NOMO-1 treated with dmso at 0.1 percent for 144 hours (cell line): ENCODE results near the gene TRIM26.
"Not testable (repeated sequence)": the region's sequence is repeated elsewhere in the genome, so short reads cannot be mapped to it uniquely, and the experiment has no call there.

ENCODE experiments used
- DNase-seq: peaks from one replicate; lab custom pipeline; 2025; ENCODE audit not compliant: unreplicated experiment; lab: John Stamatoyannopoulos, UW

The TRIM26 gene

GRCh38 chr6:30172681-30173080 lies 40.5 kb downstream of the TRIM26 start:
- DNase-seq: no peak

DNA sequence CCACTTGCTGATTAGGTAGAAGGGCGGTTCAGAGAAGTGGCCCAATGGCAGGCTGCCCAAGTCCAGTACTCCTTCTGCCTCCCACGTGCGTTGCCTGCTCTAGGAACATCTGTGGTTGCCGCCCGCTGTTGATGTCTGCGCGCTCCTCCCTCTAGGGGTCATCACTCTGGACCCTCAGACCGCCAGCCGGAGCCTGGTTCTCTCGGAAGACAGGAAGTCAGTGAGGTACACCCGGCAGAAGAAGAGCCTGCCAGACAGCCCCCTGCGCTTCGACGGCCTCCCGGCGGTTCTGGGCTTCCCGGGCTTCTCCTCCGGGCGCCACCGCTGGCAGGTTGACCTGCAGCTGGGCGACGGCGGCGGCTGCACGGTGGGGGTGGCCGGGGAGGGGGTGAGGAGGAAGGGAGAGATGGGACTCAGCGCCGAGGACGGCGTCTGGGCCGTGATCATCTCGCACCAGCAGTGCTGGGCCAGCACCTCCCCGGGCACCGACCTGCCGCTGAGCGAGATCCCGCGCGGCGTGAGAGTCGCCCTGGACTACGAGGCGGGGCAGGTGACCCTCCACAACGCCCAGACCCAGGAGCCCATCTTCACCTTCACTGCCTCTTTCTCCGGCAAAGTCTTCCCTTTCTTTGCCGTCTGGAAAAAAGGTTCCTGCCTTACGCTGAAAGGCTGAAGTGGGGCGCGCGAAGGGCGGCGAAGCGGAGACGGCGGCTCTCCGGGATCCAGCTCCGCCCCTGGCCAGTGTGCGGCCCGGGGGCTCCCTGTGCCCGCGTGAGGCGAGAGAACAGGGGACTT lies 41.3 kb downstream of the TRIM26 start:
- DNase-seq: no peak

DNA sequence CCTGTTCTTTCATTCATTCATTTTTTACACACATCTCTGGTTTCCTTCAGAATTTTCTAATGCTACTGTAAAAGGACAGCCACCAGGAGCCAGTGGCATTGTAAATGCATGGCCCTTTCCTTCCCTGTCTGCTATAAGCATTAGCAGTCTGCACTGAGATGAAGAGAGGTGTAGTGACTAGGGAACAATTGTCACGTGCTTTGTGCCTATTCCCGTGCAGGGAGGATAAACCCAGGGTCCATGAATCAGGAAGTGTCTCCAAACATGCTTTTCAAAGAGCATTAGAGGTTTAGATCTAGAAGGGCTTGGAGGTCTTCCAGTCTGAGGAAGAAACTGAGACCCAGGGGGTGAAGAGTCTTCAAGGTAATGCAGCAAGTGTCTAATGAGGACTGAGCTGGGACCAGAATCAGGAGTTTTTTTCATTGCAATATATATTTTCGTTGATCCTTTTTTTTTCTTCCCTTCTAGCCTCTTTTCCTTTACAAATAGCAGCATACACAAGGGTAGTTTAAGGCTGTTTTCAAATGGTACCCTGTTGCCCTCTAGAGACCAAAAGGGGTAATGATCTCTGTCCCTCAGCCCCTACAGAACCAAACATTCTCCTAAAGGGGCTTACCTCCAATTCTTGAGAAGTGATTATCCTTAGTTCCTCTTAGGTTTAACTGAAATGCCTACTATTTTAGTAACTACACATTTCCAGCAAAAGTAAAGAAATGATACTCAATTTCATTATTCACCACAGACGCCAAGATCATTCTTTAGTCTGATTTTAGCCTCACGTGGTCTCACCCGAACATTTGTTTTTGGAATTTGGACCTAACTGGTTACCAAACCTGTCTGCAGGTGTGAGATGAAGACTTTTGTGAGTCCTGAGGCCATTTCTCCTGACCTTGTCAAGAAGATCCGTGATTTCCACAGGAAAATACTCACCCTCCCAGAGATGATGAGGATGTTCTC lies 43.3 kb downstream of the TRIM26 start:
- peak; percentile 17 for DNase-seq

DNA sequence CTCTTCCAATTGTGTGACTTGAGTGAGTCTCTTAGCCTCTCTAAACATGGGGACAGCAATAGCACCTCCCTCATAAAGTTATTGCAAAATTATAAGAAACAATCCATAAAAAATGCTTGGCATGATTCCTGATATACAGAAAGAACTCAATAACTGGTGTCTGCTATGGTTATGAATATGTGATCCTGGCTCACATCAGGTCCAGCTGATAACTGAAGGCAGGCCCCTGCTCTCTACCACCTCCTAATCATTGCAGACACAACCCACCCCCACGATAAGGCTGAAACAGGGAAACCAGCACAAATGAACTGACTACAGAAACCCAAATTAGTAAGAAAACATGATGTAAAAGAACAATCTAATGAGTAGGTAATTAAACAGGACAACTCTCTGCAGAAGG lies 44.5 kb downstream of the TRIM26 start:
- no peak for DNase-seq

DNA sequence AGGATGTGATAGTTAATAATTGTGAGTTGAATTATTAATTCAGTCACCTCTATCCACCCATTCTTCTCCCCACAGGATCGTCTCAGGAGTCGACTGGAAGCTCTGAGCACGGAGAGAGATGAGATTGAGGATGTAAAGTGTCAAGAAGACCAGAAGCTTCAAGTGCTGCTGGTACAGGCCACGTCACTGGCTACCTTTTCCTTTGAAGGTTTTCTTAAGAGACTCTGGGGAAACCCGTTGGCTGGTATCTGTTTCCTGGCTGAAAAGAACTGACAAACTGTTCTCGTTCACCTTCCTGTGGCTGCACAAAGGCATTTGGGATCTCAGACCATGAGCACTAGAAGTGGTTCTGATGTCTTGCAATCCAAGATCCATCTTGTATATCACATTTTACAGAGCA lies 46.1 kb downstream of the TRIM26 start:
- DNase-seq: no peak

DNA sequence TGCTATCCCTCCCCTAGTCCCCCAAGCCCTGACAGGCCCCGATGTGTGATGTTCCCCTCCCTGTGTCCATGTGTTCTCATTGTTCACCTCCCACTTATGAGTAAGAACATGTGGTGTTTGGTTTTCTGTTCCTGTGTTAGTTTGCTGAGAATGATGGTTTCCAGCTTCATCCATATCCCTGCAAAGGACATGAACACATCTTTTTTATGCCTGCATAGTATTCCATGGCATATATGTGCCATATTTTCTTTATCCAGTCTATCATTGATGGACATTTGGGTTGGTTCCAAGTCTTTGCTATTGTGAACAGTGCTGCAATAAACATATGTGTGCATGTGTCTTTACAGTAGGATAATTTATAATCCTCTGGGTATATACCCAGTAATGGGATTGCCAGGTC lies 48.0 kb downstream of the TRIM26 start:
- DNase-seq: not testable (repeated sequence)

GRCh38 chr6:30164714-30165113 lies 48.5 kb downstream of the TRIM26 start:
- no peak for DNase-seq

DNA sequence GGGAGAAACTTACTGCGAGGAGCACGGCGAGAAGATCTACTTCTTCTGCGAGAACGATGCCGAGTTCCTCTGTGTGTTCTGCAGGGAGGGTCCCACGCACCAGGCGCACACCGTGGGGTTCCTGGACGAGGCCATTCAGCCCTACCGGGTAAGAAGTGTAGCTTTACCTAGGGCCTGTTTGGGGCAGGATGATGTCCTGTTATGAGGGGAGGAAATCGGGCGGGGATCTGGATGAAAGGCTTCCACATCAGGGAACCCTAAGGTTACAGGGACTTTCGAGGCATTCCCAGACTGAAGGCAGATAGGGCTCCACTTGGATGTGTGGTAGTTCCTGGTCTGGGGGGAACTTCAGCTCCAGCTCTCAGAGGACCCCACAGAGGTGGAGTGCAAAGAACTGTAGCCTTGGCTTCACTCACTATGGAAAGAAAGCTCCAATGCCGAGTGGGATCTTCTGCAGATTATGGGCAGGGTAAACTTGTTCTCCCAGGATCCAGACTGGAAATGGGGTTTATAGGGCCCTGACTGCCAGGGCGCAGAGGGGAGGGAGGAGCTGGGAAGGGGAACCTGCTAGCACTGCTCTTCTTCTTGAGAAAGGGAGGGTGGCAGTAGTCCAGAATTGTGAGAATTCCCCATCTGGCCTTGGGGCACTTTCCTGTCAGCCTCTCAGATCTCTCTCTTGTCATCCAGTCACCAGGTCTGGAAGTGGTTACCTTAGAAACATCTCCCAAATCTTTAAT lies 49.1 kb downstream of the TRIM26 start:
- no peak for DNase-seq

DNA sequence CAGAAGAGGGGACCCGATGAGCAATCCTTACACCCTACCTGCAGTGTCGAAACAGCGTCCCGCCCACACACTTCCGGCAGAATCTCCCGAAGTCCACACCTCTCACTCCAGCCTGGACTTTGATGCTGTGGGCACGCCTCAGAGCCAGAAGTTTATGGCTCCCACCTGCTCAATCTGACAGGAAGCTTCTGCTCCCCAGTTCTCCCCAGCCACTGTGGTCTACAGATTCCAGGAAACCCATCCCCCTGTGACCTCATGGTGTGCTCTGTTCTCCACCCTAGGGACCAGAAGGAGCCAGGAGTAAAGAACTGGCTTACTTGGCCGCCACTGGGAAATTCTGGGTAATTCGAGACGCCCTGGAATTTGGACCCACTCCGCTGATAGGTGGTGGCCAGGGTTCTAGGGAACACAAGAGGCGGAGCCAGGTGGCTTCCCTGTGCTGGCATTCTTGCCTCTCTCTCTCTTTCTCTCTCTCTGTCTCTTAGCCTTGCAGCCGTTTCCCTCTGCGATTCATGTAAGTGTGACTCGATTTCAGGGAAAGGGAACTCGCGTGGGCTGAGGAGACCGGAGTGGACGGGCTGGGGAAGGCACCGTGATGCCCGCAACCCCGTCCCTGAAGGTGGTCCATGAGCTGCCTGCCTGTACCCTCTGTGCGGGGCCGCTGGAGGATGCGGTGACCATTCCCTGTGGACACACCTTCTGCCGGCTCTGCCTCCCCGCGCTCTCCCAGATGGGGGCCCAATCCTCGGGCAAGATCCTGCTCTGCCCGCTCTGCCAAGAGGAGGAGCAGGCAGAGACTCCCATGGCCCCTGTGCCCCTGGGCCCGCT lies 49.9 kb downstream of the TRIM26 start, which contains the start of gene TRIM15:
TSS of gene TRIM15 (plus strand) at position 457 of the 828 bp plus-strand sequence. CDS start at position 596, 139 bp downstream.
- DNase-seq: no peak

DNA sequence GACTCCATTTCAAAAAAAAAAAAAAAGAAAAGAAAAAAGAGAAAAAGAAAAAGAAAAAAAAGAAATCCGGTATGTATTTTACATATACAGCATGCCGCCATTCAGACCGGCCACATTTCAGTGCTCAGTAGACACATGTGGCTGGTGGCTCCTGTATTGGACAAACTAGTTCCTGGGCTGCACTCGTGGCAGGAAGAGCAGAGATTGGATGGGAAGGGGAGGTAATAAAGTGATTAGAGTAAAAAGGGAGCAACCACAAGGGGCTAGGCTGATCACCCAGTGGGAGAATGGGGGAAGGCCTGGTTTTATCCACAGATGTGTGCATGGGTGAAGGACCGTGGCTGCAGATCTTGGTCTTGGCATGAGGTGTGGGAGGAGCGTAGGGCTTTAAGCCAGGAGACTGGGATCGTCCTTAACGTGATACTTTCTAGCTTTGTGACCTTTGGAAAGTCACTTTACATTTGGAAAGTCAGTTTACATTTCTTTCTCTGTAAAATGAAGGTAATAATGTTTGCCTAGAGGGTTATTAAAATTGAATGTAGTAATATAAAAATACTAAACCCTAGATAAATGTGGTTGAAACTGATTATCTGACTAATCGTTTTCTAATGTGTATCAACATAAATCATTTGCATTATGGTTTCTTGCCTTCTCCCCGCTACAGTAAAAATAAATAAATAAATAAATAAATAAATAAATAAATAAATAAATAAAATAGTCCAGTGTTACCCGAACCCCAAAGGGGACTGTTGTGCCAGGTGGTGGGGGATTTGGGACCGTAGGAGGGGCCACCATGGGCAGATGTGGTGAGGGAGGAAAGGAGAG lies 50.7 kb downstream of the TRIM26 start:
- DNase-seq: no peak

GRCh38 chr6:30160785-30161531 lies 52.2 kb downstream of the TRIM26 start, which contains the start of gene TRIM10:
Gene TRIM10 (minus strand): TSS chr6:30161211. CDS start chr6:30160858, 353 bp downstream.
- no peak for DNase-seq

- DNase-seq: no peak
Observed at GRCh38 chr6:30160008-30160784, 53.0 kb downstream of the TRIM26 start.

DNA sequence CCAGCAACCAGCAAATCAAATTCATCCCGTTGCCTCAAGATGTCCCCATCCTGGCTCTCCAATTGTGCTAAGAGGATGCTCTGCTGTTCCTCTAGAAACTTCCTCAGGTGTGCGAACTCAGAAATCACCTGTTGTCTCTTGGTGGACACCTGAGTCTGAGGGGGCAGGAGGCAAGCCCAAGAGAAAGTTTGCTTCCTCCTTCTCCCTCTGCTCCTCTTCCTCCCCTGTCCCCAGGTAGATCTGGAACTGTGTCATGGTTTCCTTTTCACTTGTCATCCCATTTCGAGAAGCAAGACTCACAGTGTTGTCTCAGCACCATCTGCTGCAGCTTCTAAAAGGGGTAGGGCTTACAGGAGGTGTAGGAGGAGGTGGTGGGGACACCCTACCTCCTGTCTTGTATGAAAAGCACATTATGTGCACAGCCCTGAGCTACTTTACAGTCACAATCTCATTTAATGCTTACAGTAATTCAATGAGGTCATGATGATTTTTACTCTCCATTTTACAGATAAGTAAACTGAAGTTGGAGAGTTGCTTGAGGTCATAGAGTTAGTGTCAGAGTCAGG lies 54.6 kb downstream of the TRIM26 start:
- DNase-seq: no peak

- DNase-seq: no peak
Observed at GRCh38 chr6:30157999-30158398, 55.2 kb downstream of the TRIM26 start.

GRCh38 chr6:30157581-30157980 lies 55.6 kb downstream of the TRIM26 start:
- DNase-seq: no peak

GRCh38 chr6:30156774-30157173 lies 56.4 kb downstream of the TRIM26 start:
- no peak for DNase-seq

GRCh38 chr6:30156262-30156599 lies 57.0 kb downstream of the TRIM26 start:
- DNase-seq: no peak
